H9 (cell line): Measurements from ENCODE around the gene BMP8A. TPM values are rescaled to one million over a fixed set of nuclear protein-coding genes. Genes with fewer than 3 reads are reported as not detected.
"Not testable (repeated sequence)": the region's sequence is repeated elsewhere in the genome, so short reads cannot be mapped to it uniquely, and the experiment has no call there.

ENCODE experiments used
- DNase-seq: peaks from one replicate; pipeline ENCODE4 v3.0.0-alpha.2; 2017
- H2AFZ ChIP-seq: one replicate; pipeline ENCODE4 v1.6.1; 2013; ENCODE audit warnings: mild to moderate bottlenecking, low read length, control low read depth, moderate library complexity
- H2AK5ac ChIP-seq: 2 replicates; pipeline ENCODE4 v1.6.1; 2013; ENCODE audit warnings: low read length, control low read depth, mixed read lengths; ENCODE audit not compliant: insufficient read length
- H2BK120ac ChIP-seq: one replicate; pipeline ENCODE4 v1.6.1; 2013; ENCODE audit warnings: low read depth, mild to moderate bottlenecking, low read length, control low read depth, inconsistent platforms; ENCODE audit not compliant: poor library complexity, severe bottlenecking
- H2BK12ac ChIP-seq: 2 replicates; pipeline ENCODE4 v1.6.1; 2013; ENCODE audit warnings: low read length, control low read depth, mixed read lengths, low read depth; ENCODE audit not compliant: insufficient read length
- H2BK15ac ChIP-seq: 2 replicates; pipeline ENCODE4 v1.6.1; 2013; ENCODE audit warnings: low read depth, low read length, control low read depth
- H2BK20ac ChIP-seq: one replicate; pipeline ENCODE4 v1.6.1; 2013; ENCODE audit warnings: low read depth, mild to moderate bottlenecking, low read length, control low read depth, inconsistent platforms; ENCODE audit not compliant: poor library complexity, severe bottlenecking
- H2BK5ac ChIP-seq: 2 replicates; pipeline ENCODE4 v1.6.1; 2013; ENCODE audit warnings: low read length, control low read depth, mixed read lengths; ENCODE audit not compliant: insufficient read length
- H3K14ac ChIP-seq: 2 replicates; pipeline ENCODE4 v1.6.1; 2013; ENCODE audit warnings: low read length, control low read depth; ENCODE audit not compliant: insufficient read depth
- H3K18ac ChIP-seq: 2 replicates; pipeline ENCODE4 v1.6.1; 2013; ENCODE audit warnings: low read depth, mild to moderate bottlenecking, mixed read lengths, low read length, control low read depth; ENCODE audit not compliant: insufficient read length
- H3K23ac ChIP-seq: 2 replicates; pipeline ENCODE4 v1.6.1; 2013; ENCODE audit warnings: low read length, control low read depth, mixed read lengths, low read depth; ENCODE audit not compliant: insufficient read length
- H3K23me2 ChIP-seq: 2 replicates; pipeline ENCODE4 v1.6.1; 2013; ENCODE audit warnings: low read depth, mild to moderate bottlenecking, mixed read lengths, low read length, control low read depth; ENCODE audit not compliant: insufficient read length, poor library complexity, severe bottlenecking
- H3K27ac ChIP-seq: 2 replicates; pipeline ENCODE4 v1.5.1; 2013; ENCODE audit warnings: low read length, control low read depth, mixed read lengths, low read depth; ENCODE audit not compliant: insufficient read length
- H3K27me3 ChIP-seq: 2 replicates; pipeline ENCODE4 v1.6.1; 2013; ENCODE audit warnings: low read length, control low read depth, inconsistent platforms; ENCODE audit not compliant: insufficient read depth
- H3K4ac ChIP-seq: 2 replicates; pipeline ENCODE4 v1.6.1; 2013; ENCODE audit warnings: low read depth, mild to moderate bottlenecking, control low read depth, inconsistent platforms, low read length, moderate library complexity
- H3K4me1 ChIP-seq: 2 replicates; pipeline ENCODE4 v1.6.1; 2013; ENCODE audit warnings: low read length, control low read depth, inconsistent platforms; ENCODE audit not compliant: insufficient read depth
- H3K4me2 ChIP-seq: 2 replicates; pipeline ENCODE4 v1.6.1; 2013; ENCODE audit warnings: low read length, control low read depth, mixed read lengths; ENCODE audit not compliant: insufficient read length, insufficient read depth
- H3K56ac ChIP-seq: 2 replicates; pipeline ENCODE4 v1.6.1; 2013; ENCODE audit warnings: low read depth, mild to moderate bottlenecking, mixed read lengths, low read length, control low read depth; ENCODE audit not compliant: insufficient read length
- H3K79me1 ChIP-seq: 2 replicates; pipeline ENCODE4 v1.6.1; 2013; ENCODE audit warnings: low read depth, mild to moderate bottlenecking, moderate library complexity, low read length, control low read depth, inconsistent platforms; ENCODE audit not compliant: insufficient read depth, poor library complexity, severe bottlenecking
- H3K79me2 ChIP-seq: 2 replicates; pipeline ENCODE4 v1.6.1; 2013; ENCODE audit warnings: low read length, control low read depth, inconsistent platforms; ENCODE audit not compliant: insufficient read depth
- H3K9ac ChIP-seq: 2 replicates; pipeline ENCODE4 v1.6.1; 2013; ENCODE audit warnings: low read length, control low read depth, mixed read lengths; ENCODE audit not compliant: insufficient read length; ENCODE audit errors: extremely low read depth
- H3K9me3 ChIP-seq: one replicate; pipeline ENCODE4 v1.6.1; 2013; ENCODE audit warnings: low read depth, low read length, inconsistent platforms; ENCODE audit not compliant: control insufficient read depth
- H3T11ph ChIP-seq: one replicate; pipeline ENCODE4 v1.6.1; 2013; ENCODE audit warnings: mild to moderate bottlenecking, low read length, control low read depth, inconsistent platforms
- H4K20me1 ChIP-seq: one replicate; pipeline ENCODE4 v1.6.1; 2013; ENCODE audit not compliant: control insufficient read depth, insufficient read length, insufficient read depth
- H4K5ac ChIP-seq: 2 replicates; pipeline ENCODE4 v1.6.1; 2013; ENCODE audit warnings: low read depth, mild to moderate bottlenecking, mixed read lengths, low read length, control low read depth; ENCODE audit not compliant: insufficient read length
- H4K8ac ChIP-seq: replicated peaks from 2 replicates; pipeline ENCODE4 v1.6.1; 2013; ENCODE audit warnings: low read length, control low read depth, mixed read lengths, low read depth; ENCODE audit not compliant: insufficient read length
- H4K91ac ChIP-seq: 2 replicates; pipeline ENCODE4 v1.6.1; 2013; ENCODE audit warnings: low read depth, mild to moderate bottlenecking, moderate library complexity, mixed read lengths, low read length, control low read depth; ENCODE audit not compliant: insufficient read length
- H3K27ac Mint-ChIP-seq, 3 experiments: 2 replicates in 2 of 3; 3 replicates in 1 of 3; pipeline ENCODE4 v1.8.0; 2020 to 2021; ENCODE audit warnings: mixed read lengths in 3 of 3, mild to moderate bottlenecking in 1 of 3, moderate library complexity in 1 of 3
- H3K27me3 Mint-ChIP-seq: 2 replicates; pipeline ENCODE4 v1.8.0; 2021; ENCODE audit warnings: low read depth, mild to moderate bottlenecking, moderate library complexity, mixed read lengths
- H3K36me3 Mint-ChIP-seq, 3 experiments: 2 replicates in 2 of 3; 3 replicates in 1 of 3; pipeline ENCODE4 v1.8.0; 2020 to 2021; ENCODE audit warnings: low read depth in 3 of 3, mixed read lengths in 3 of 3; ENCODE audit not compliant: insufficient read depth in 1 of 3
- H3K4me1 Mint-ChIP-seq, 2 experiments: 2 replicates each; pipeline ENCODE4 v1.8.0; 2020; ENCODE audit warnings: mixed read lengths in 2 of 2
- H3K4me3 Mint-ChIP-seq, 2 experiments: 2 replicates in 1 of 2; 3 replicates in 1 of 2; pipeline ENCODE4 v1.8.0; 2020 to 2021; ENCODE audit warnings: mild to moderate bottlenecking in 2 of 2, mixed read lengths in 2 of 2, moderate library complexity in 1 of 2
- H3K9me3 Mint-ChIP-seq, 2 experiments: 2 replicates in 1 of 2; 3 replicates in 1 of 2; pipeline ENCODE4 v1.8.0; 2020; ENCODE audit warnings: mild to moderate bottlenecking in 2 of 2, mixed read lengths in 2 of 2, moderate library complexity in 1 of 2
- WGBS: extraction: QIAGEN DNeasy Blood & Tissue Kit; methylation state at CpG from one replicate; pipeline ENCODE4 v1.1.7; 2013; ENCODE audit warnings: missing lambda C conversion rate, low lambda C conversion rate, mixed read lengths; ENCODE audit not compliant: insufficient read length; ENCODE audit errors: extremely low coverage; 5-methylcytosine and 5-hydroxymethylcytosine counted together
- total RNA-seq: library from RNA; stranded (reverse); gene quantifications from 2 replicates; pipeline ENCODE4 v1.2.1, GENCODE V29; 2021
- TF ChIP-seq, protein P1 (sequence below): fragments of 200-600 bp; sonication (generic); conservative IDR thresholded peaks from 3 replicates; pipeline ENCODE4 v1.8.0; 2021; ENCODE audit warnings: antibody characterized with exemption, mild to moderate bottlenecking

Gene BMP8A
- total RNA-seq, 1 experiment from 2014 or later: 0.52 TPM

GRCh38 chr1:39526466-39527189 is 35.2 kb downstream of the BMP8A start:
- H3K18ac ChIP-seq: no peak overlapping the region
- no peak overlapping the region for H4K5ac ChIP-seq
- no peak overlapping the region for H2BK12ac ChIP-seq
- H3K79me1 ChIP-seq: no peaks in the 10 kb centered on the region
- H3K27me3 Mint-ChIP-seq: peaks cover 1% of the 10 kb centered on the region; the same call in 1 of the 2 replicates
- no peak overlapping the region for H2BK5ac ChIP-seq
- no peaks in the 10 kb centered on the region for H3K9me3 ChIP-seq
- H2BK15ac ChIP-seq: no peak overlapping the region
- H4K8ac ChIP-seq: no peak overlapping the region
- no peak overlapping the region for H3K23ac ChIP-seq
- no peak overlapping the region for H3T11ph ChIP-seq
- no peaks in the 10 kb centered on the region for H3K23me2 ChIP-seq
- H3K27me3 ChIP-seq: no peaks in the 10 kb centered on the region
- H3K79me2 ChIP-seq: no peaks in the 10 kb centered on the region
- H2BK20ac ChIP-seq: no peak overlapping the region
- no peak overlapping the region for H3K14ac ChIP-seq
- H3K4me3 Mint-ChIP-seq: no peak overlapping the region
- H2AK5ac ChIP-seq: no peak overlapping the region
- no peak for DNase-seq
- H3K9me3 Mint-ChIP-seq: no peaks in the 10 kb centered on the region
- no CpG with 5 or more reads among the region's 11 CpGs for WGBS
- TF ChIP-seq, protein P1, sequence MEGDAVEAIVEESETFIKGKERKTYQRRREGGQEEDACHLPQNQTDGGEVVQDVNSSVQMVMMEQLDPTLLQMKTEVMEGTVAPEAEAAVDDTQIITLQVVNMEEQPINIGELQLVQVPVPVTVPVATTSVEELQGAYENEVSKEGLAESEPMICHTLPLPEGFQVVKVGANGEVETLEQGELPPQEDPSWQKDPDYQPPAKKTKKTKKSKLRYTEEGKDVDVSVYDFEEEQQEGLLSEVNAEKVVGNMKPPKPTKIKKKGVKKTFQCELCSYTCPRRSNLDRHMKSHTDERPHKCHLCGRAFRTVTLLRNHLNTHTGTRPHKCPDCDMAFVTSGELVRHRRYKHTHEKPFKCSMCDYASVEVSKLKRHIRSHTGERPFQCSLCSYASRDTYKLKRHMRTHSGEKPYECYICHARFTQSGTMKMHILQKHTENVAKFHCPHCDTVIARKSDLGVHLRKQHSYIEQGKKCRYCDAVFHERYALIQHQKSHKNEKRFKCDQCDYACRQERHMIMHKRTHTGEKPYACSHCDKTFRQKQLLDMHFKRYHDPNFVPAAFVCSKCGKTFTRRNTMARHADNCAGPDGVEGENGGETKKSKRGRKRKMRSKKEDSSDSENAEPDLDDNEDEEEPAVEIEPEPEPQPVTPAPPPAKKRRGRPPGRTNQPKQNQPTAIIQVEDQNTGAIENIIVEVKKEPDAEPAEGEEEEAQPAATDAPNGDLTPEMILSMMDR: no peak
- no peak overlapping the region for H3K56ac ChIP-seq
- no peak overlapping the region for H3K27ac Mint-ChIP-seq
- H3K4me2 ChIP-seq: no peak overlapping the region
- H3K4ac ChIP-seq: no peak overlapping the region
- H3K9ac ChIP-seq: no peak overlapping the region
- no peaks in the 10 kb centered on the region for H3K4me1 ChIP-seq
- no peaks in the 10 kb centered on the region for H4K20me1 ChIP-seq
- no peak overlapping the region for H2AFZ ChIP-seq
- no peak overlapping the region for H3K27ac ChIP-seq
- peaks cover 0 to 5% of the 10 kb centered on the region in 2 experiments; a peak in 2 of 4 replicates for H3K4me1 Mint-ChIP-seq
- H3K36me3 Mint-ChIP-seq: peaks cover 0 to 18% (median 0%) of the 10 kb centered on the region in 3 experiments; a peak in 2 of 7 replicates
- no peak overlapping the region for H4K91ac ChIP-seq
- H2BK120ac ChIP-seq: no peak overlapping the region

- H3K56ac ChIP-seq, H3K27me3 Mint-ChIP-seq, H3K4me2 ChIP-seq, H3K79me2 ChIP-seq, H3K4me1 Mint-ChIP-seq, H3K4me1 ChIP-seq, H3K9me3 ChIP-seq, DNase-seq, H3K79me1 ChIP-seq, H3K27ac Mint-ChIP-seq, H2BK12ac ChIP-seq, H3K27me3 ChIP-seq, H2BK5ac ChIP-seq, H4K8ac ChIP-seq, H3K23me2 ChIP-seq, H2AK5ac ChIP-seq, H3K4me3 Mint-ChIP-seq, H3K23ac ChIP-seq, H3K18ac ChIP-seq, H4K5ac ChIP-seq, H3K4ac ChIP-seq, H3K14ac ChIP-seq, H3T11ph ChIP-seq, H4K20me1 ChIP-seq, H2BK15ac ChIP-seq, H3K27ac ChIP-seq, H2BK120ac ChIP-seq, H4K91ac ChIP-seq, H3K9me3 Mint-ChIP-seq, H2AFZ ChIP-seq, H3K9ac ChIP-seq, H2BK20ac ChIP-seq: not testable (repeated sequence)
- no CpG with 5 or more reads among the region's 8 CpGs for WGBS
- peaks cover 0 to 18% (median 3%) of the 10 kb centered on the region in 3 experiments; a peak in 3 of 7 replicates for H3K36me3 Mint-ChIP-seq
Observed at GRCh38 chr1:39527190-39527579, 35.7 kb downstream of the BMP8A start.
